Activated CD4-positive, alpha-beta T cell treated with anti-CD3 and anti-CD28 coated beads for 4 hours (primary cell): ENCODE measurements around the gene PHYKPL.
"Not testable (repeated sequence)": the region's sequence is repeated elsewhere in the genome, so short reads cannot be mapped to it uniquely, and the experiment has no call there.

Experiments used
- DNase-seq, 2 donors: peaks; one replicate each; pipeline ENCODE4 v3.0.0-alpha.2; 2020

PHYKPL gene

GRCh38 chr5:178238711-178239592 lies 6.3 kb upstream of the PHYKPL start:
- no peak for DNase-seq

GRCh38 chr5:178238313-178238635 lies 5.7 kb upstream of the PHYKPL start:
- no peak for DNase-seq

- DNase-seq, result no peak
These were observed 5.1 kb upstream of the PHYKPL start for GRCh38 chr5:178237431-178238312.

GRCh38 chr5:178236679-178237078 lies 4.1 kb upstream of the PHYKPL start:
- no peak for DNase-seq

GRCh38 chr5:178236126-178236525 lies 3.5 kb upstream of the PHYKPL start:
- DNase-seq, result no peak

- no peak for DNase-seq
These were observed 3.0 kb upstream of the PHYKPL start for GRCh38 chr5:178235588-178235974.

GRCh38 chr5:178234750-178235587 lies 2.4 kb upstream of the PHYKPL start:
- peak; percentile 70 to 77 for DNase-seq

- DNase-seq, result no peak
These were observed 1.6 kb upstream of the PHYKPL start for GRCh38 chr5:178234121-178234749.

GRCh38 chr5:178232920-178233429 lies 373 bp upstream of the PHYKPL start:
- no peak for DNase-seq

GRCh38 chr5:178231539-178232123 lies 971 bp downstream of the PHYKPL start:
- DNase-seq, result peak in 1 of 2 donors; percentile 25

- no peak for DNase-seq
These were observed 1.6 kb downstream of the PHYKPL start for GRCh38 chr5:178230879-178231538.

- no peak for DNase-seq
These were observed 2.7 kb downstream of the PHYKPL start for GRCh38 chr5:178229861-178230260.

- DNase-seq, result not testable (repeated sequence)
These were observed 3.5 kb downstream of the PHYKPL start for GRCh38 chr5:178229111-178229510.

- no peak for DNase-seq
These were observed 4.0 kb downstream of the PHYKPL start for GRCh38 chr5:178228609-178229008.

- no peak for DNase-seq
These were observed 4.7 kb downstream of the PHYKPL start for GRCh38 chr5:178227929-178228328.

GRCh38 chr5:178227138-178227659 lies 5.4 kb downstream of the PHYKPL start:
- no peak for DNase-seq

GRCh38 chr5:178225174-178225573 lies 7.4 kb downstream of the PHYKPL start:
- DNase-seq, result no peak

GRCh38 chr5:178224403-178224802 lies 8.2 kb downstream of the PHYKPL start:
- no peak for DNase-seq

GRCh38 chr5:178223828-178224335 lies 8.7 kb downstream of the PHYKPL start:
- DNase-seq, result no peak

- DNase-seq, result no peak
These were observed 9.3 kb downstream of the PHYKPL start for GRCh38 chr5:178223196-178223773.
